ENCODE measurements around the gene CENPT.
A peak's percentile ranks its signal among the peaks of the same experiment; 100 is the strongest.

CENPT gene

GRCh38 chr16:67848118-67848517 is 625 bp upstream of the CENPT start:
- Histone ChIP-seq H3K27me3 (ENCODE audit: control insufficient read depth, insufficient read depth, low read length) (no peaks in the 10 kb centered on the region), H3K9me3 (ENCODE audit: control insufficient read depth, insufficient read depth, low read length) (no peaks in the 10 kb centered on the region), H3K4me3 (ENCODE audit: low read length) (peak overlapping the region; percentile 84; the same call in 1 of the 2 replicates), H3K4me1 (ENCODE audit: control insufficient read depth, insufficient read depth, low read length) (peaks cover 5% of the 10 kb centered on the region; the same call in 1 of the 2 replicates), H3K36me3 (ENCODE audit: control insufficient read depth, insufficient read depth, low read length) (no peaks in the 10 kb centered on the region), H3K27ac (ENCODE audit: low read length) (no peak overlapping the region)
- no CpG with 5 or more reads among the region's 11 CpGs for WGBS (ENCODE audit: insufficient coverage, insufficient read length)
- DNase-seq (ENCODE audit: low read depth, low spot score) = no peak

GRCh38 chr16:67846320-67847063 is 1.0 kb downstream of the CENPT start, which contains the start of gene NUTF2:
TSS of gene NUTF2 (plus strand) at chr16:67846933. CDS start at chr16:67865131, 18,198 bp downstream.
- Histone ChIP-seq H3K36me3 (ENCODE audit: control insufficient read depth, insufficient read depth, low read length) (no peaks in the 10 kb centered on the region), H3K4me1 (ENCODE audit: control insufficient read depth, insufficient read depth, low read length) (peaks cover 5% of the 10 kb centered on the region; the same call in 1 of the 2 replicates), H3K4me3 (ENCODE audit: low read length) (peak within 1 kb of the TSS; percentile 84), H3K27me3 (ENCODE audit: control insufficient read depth, insufficient read depth, low read length) (no peaks in the 10 kb centered on the region), H3K27ac (ENCODE audit: low read length) (no peak within 1 kb of the TSS), H3K9me3 (ENCODE audit: control insufficient read depth, insufficient read depth, low read length) (no peaks in the 10 kb centered on the region)
- no CpG with 5 or more reads among the region's 57 CpGs for WGBS (ENCODE audit: insufficient coverage, insufficient read length)
- peak; percentile 94 for DNase-seq (ENCODE audit: low read depth, low spot score)

GRCh38 chr16:67846063-67846319 is 1.5 kb downstream of the CENPT start:
- H3K4me3 ChIP-seq (ENCODE audit: low read length) = peak overlapping the region; percentile 84; the same call in 1 of the 2 replicates
- no peak for DNase-seq (ENCODE audit: low read depth, low spot score)
- no CpG with 5 or more reads among the region's 2 CpGs for WGBS (ENCODE audit: insufficient coverage, insufficient read length)
- no peaks in the 10 kb centered on the region for H3K9me3 ChIP-seq (ENCODE audit: control insufficient read depth, insufficient read depth, low read length)
- H3K36me3 ChIP-seq (ENCODE audit: control insufficient read depth, insufficient read depth, low read length) = no peaks in the 10 kb centered on the region
- H3K27ac ChIP-seq (ENCODE audit: low read length) = no peak overlapping the region
- H3K27me3 ChIP-seq (ENCODE audit: control insufficient read depth, insufficient read depth, low read length) = no peaks in the 10 kb centered on the region
- H3K4me1 ChIP-seq (ENCODE audit: control insufficient read depth, insufficient read depth, low read length) = peaks cover 5% of the 10 kb centered on the region; the same call in 1 of the 2 replicates

- no peaks in the 10 kb centered on the region for H3K36me3 ChIP-seq (ENCODE audit: control insufficient read depth, insufficient read depth, low read length)
- no peaks in the 10 kb centered on the region for H3K9me3 ChIP-seq (ENCODE audit: control insufficient read depth, insufficient read depth, low read length)
- no peaks in the 10 kb centered on the region for H3K27me3 ChIP-seq (ENCODE audit: control insufficient read depth, insufficient read depth, low read length)
- WGBS (ENCODE audit: insufficient coverage, insufficient read length) = no CpG with 5 or more reads among the region's 5 CpGs
- DNase-seq (ENCODE audit: low read depth, low spot score) = no peak
- H3K4me3 ChIP-seq (ENCODE audit: low read length) = peak overlapping the region; percentile 84; the same call in 1 of the 2 replicates
- no peak overlapping the region for H3K27ac ChIP-seq (ENCODE audit: low read length)
- H3K4me1 ChIP-seq (ENCODE audit: control insufficient read depth, insufficient read depth, low read length) = peaks cover 5% of the 10 kb centered on the region; the same call in 1 of the 2 replicates
These were observed 2.0 kb downstream of the CENPT start for GRCh38 chr16:67845291-67846062.

GRCh38 chr16:67844497-67844896 is 3.0 kb downstream of the CENPT start:
- Histone ChIP-seq H3K9me3 (ENCODE audit: control insufficient read depth, insufficient read depth, low read length) (no peaks in the 10 kb centered on the region), H3K27ac (ENCODE audit: low read length) (no peak overlapping the region), H3K4me1 (ENCODE audit: control insufficient read depth, insufficient read depth, low read length) (peaks cover 5% of the 10 kb centered on the region; the same call in 1 of the 2 replicates), H3K27me3 (ENCODE audit: control insufficient read depth, insufficient read depth, low read length) (no peaks in the 10 kb centered on the region), H3K36me3 (ENCODE audit: control insufficient read depth, insufficient read depth, low read length) (no peaks in the 10 kb centered on the region), H3K4me3 (ENCODE audit: low read length) (no peak overlapping the region)
- no CpG with 5 or more reads among the region's 4 CpGs for WGBS (ENCODE audit: insufficient coverage, insufficient read length)
- DNase-seq (ENCODE audit: low read depth, low spot score) = no peak

- no CpG with 5 or more reads among the region's 11 CpGs for WGBS (ENCODE audit: insufficient coverage, insufficient read length)
- Histone ChIP-seq H3K36me3 (ENCODE audit: control insufficient read depth, insufficient read depth, low read length) (no peaks in the 10 kb centered on the region), H3K4me3 (ENCODE audit: low read length) (peak overlapping the region; percentile 88; the same call in 1 of the 2 replicates), H3K27me3 (ENCODE audit: control insufficient read depth, insufficient read depth, low read length) (no peaks in the 10 kb centered on the region), H3K27ac (ENCODE audit: low read length) (no peak overlapping the region), H3K4me1 (ENCODE audit: control insufficient read depth, insufficient read depth, low read length) (peaks cover 5% of the 10 kb centered on the region; the same call in 1 of the 2 replicates), H3K9me3 (ENCODE audit: control insufficient read depth, insufficient read depth, low read length) (no peaks in the 10 kb centered on the region)
- no peak for DNase-seq (ENCODE audit: low read depth, low spot score)
These were observed 4.1 kb downstream of the CENPT start for GRCh38 chr16:67843343-67843765.

GRCh38 chr16:67842509-67843342 is 4.8 kb downstream of the CENPT start:
- no peak for DNase-seq (ENCODE audit: low read depth, low spot score)
- Histone ChIP-seq H3K4me3 (ENCODE audit: low read length) (peak overlapping the region; percentile 88; the same call in 1 of the 2 replicates), H3K36me3 (ENCODE audit: control insufficient read depth, insufficient read depth, low read length) (no peaks in the 10 kb centered on the region), H3K27ac (ENCODE audit: low read length) (no peak overlapping the region), H3K9me3 (ENCODE audit: control insufficient read depth, insufficient read depth, low read length) (no peaks in the 10 kb centered on the region), H3K4me1 (ENCODE audit: control insufficient read depth, insufficient read depth, low read length) (peaks cover 5% of the 10 kb centered on the region; the same call in 1 of the 2 replicates), H3K27me3 (ENCODE audit: control insufficient read depth, insufficient read depth, low read length) (no peaks in the 10 kb centered on the region)
- WGBS (ENCODE audit: insufficient coverage, insufficient read length) = no CpG with 5 or more reads among the region's 67 CpGs

GRCh38 chr16:67841816-67842508 is 5.5 kb downstream of the CENPT start, which contains the start of gene THAP11:
TSS of gene THAP11 (plus strand) at chr16:67842320. CDS start at chr16:67842555, 235 bp downstream.
- no peaks in the 10 kb centered on the region for H3K27me3 ChIP-seq (ENCODE audit: control insufficient read depth, insufficient read depth, low read length)
- no peak within 1 kb of the TSS for H3K27ac ChIP-seq (ENCODE audit: low read length)
- peaks cover 5% of the 10 kb centered on the region; the same call in 1 of the 2 replicates for H3K4me1 ChIP-seq (ENCODE audit: control insufficient read depth, insufficient read depth, low read length)
- no CpG with 5 or more reads among the region's 83 CpGs for WGBS (ENCODE audit: insufficient coverage, insufficient read length)
- H3K36me3 ChIP-seq (ENCODE audit: control insufficient read depth, insufficient read depth, low read length) = no peaks in the 10 kb centered on the region
- no peaks in the 10 kb centered on the region for H3K9me3 ChIP-seq (ENCODE audit: control insufficient read depth, insufficient read depth, low read length)
- peak within 1 kb of the TSS; percentile 88; the same call in 1 of the 2 replicates for H3K4me3 ChIP-seq (ENCODE audit: low read length)
- peak; percentile 96 for DNase-seq (ENCODE audit: low read depth, low spot score)

- no peak overlapping the region for H3K27ac ChIP-seq (ENCODE audit: low read length)
- no peak for DNase-seq (ENCODE audit: low read depth, low spot score)
- H3K4me1 ChIP-seq (ENCODE audit: control insufficient read depth, insufficient read depth, low read length) = peaks cover 5% of the 10 kb centered on the region; the same call in 1 of the 2 replicates
- peak overlapping the region; percentile 1; the same call in 1 of the 2 replicates for H3K4me3 ChIP-seq (ENCODE audit: low read length)
- WGBS (ENCODE audit: insufficient coverage, insufficient read length) = no CpG with 5 or more reads among the region's 17 CpGs
- no peaks in the 10 kb centered on the region for H3K27me3 ChIP-seq (ENCODE audit: control insufficient read depth, insufficient read depth, low read length)
- no peaks in the 10 kb centered on the region for H3K36me3 ChIP-seq (ENCODE audit: control insufficient read depth, insufficient read depth, low read length)
- no peaks in the 10 kb centered on the region for H3K9me3 ChIP-seq (ENCODE audit: control insufficient read depth, insufficient read depth, low read length)
These were observed 6.2 kb downstream of the CENPT start for GRCh38 chr16:67841198-67841815.
